GM19372 (cell line): ENCODE results near the gene OASL.

Source experiments
- ATAC-seq: cut with Tn5 transposase; IDR thresholded peaks from one replicate; pipeline ENCODE4 v1.9.1; 2021; ENCODE audit warnings: mild to moderate bottlenecking, low read depth, moderate library complexity; ENCODE audit not compliant: unreplicated experiment

OASL gene

DNA sequence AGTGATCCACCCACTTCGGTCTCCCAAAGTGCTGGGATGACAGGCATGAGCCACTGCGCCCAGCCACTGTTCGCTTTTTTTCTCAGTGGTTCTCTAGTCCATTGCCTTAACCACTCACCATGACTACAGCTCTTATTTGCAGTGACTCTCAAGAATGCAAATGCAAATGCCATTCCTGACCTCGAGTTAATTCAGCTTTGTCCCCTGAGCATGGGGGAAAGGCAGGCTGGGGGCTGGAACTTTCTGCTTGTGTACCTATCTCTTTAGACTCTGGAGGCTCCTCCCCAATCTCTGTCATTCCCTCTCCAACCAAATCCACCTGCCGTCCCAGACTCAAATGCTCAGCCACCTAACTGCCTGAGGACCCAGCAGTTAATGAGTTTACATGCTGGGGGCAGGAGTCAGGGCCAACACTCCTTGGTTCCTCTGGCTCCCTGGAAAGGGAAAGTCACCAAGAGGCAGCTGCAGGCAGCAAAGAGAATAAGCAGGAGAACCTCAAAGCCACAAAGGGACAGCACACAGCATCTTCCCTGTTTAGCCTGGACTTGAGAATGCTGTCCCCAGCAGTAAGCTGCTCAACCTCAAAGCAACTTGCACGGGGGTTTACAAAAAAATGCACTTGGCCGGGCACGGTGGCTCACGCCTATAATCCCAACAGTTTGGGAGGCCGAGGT is 66.0 kb downstream of the OASL start:
- ATAC-seq = no peak

DNA sequence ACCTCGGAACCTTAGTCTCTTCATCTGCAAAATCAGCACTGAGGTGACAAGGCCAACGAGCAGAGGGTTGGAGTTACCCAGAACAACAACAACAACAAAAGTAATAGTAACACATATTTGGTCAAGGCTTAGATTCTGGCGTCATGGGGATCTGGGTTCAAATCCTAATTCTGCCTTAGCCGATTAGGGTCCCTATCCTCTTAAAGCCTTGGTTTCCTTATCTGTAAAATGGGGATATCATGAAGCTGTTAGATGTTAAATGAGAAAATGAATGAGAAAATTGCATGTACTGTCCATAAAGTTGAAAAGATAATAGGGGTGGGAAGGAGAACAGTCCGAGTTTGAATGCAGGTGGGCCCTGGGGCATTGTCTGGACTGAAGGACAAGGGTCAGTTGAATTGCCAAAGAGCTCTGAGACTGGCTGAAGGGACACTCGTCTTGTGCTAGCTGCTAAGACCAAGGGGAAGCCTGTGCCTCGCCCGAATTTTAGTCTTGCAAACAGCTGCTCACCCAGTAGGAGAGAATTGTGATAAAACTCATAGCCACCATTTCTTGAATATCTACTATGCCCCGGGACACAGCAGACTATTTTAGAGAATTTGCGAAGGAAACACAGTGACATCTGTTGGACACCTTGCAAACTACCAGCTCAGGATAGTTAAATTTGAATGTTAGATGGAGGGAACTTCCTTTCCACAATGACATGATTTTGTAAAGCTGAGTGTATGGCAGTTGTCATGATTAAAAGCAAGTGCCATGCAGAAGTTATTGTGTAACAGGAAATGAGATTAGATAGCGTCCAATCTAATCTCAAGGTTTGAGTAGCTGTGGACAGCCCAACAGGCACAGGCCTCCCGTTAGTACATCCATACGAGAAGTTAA is 67.5 kb downstream of the OASL start:
- ATAC-seq = no peak

DNA sequence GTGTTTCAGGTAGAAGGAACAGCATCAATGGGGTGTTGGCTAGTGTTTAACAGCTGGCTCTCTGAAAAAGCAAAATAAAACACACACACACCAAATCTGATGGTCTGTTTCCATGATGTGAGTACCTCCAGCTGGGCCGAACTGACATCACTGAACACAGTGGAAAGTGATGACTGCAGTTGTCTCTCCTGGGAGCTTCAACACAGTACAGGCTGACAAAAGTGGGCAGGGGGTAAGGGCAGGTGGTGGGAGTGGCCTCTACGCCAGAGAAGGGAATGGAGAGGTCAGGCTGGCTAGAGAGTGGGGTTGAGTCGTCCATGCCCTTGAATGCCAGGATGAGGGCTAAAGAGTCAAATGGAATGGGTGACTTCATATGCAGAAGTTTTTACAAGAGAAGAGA is 68.7 kb downstream of the OASL start:
- ATAC-seq = no peak
